Smooth muscle cell (in vitro differentiated cells): ENCODE data around the gene PLSCR1. TPM values are rescaled to one million over a fixed set of nuclear protein-coding genes. Genes with fewer than 3 reads are reported as not detected.
A peak's percentile ranks its signal among the peaks of the same experiment; 100 is the strongest.

Experiments used
- DNase-seq: peaks from one replicate; lab custom pipeline; 2025; ENCODE audit not compliant: unreplicated experiment; lab: John Stamatoyannopoulos, UW
- H2AFZ ChIP-seq: fragments of 200-600 bp; sonication (generic); 2 replicates; pipeline ENCODE4 v1.6.0; 2016; ENCODE audit warnings: antibody characterized with exemption, low read depth, mild to moderate bottlenecking
- H3F3A ChIP-seq: fragments of 200-600 bp; sonication (generic); 2 replicates; pipeline ENCODE4 v1.6.0; 2017; ENCODE audit warnings: antibody characterized with exemption, low read depth
- H3K27ac ChIP-seq: fragments of 200-600 bp; sonication (generic); 2 replicates; pipeline ENCODE4 v1.5.1; 2016; ENCODE audit warnings: low read depth, mild to moderate bottlenecking
- H3K27me3 ChIP-seq: fragments of 200-600 bp; sonication (generic); 2 replicates; pipeline ENCODE4 v1.6.1; 2016; ENCODE audit warnings: low read depth, mild to moderate bottlenecking
- H3K36me3 ChIP-seq: fragments of 200-600 bp; sonication (generic); 2 replicates; pipeline ENCODE4 v1.5.1; 2016; ENCODE audit warnings: low read depth
- H3K4me1 ChIP-seq: fragments of 200-600 bp; sonication (generic); 2 replicates; pipeline ENCODE4 v1.5.1; 2016; ENCODE audit warnings: low read depth
- H3K4me2 ChIP-seq: fragments of 200-600 bp; sonication (generic); 2 replicates; pipeline ENCODE4 v1.6.0; 2016; ENCODE audit warnings: mild to moderate bottlenecking
- H3K4me3 ChIP-seq: fragments of 200-600 bp; sonication (generic); 2 replicates; pipeline ENCODE4 v1.5.1; 2016; ENCODE audit warnings: mild to moderate bottlenecking
- H3K79me2 ChIP-seq: fragments of 200-600 bp; sonication (generic); 2 replicates; pipeline ENCODE4 v1.6.0; 2016; ENCODE audit warnings: low read depth, mild to moderate bottlenecking
- H3K9ac ChIP-seq: fragments of 200-600 bp; sonication (generic); 2 replicates; pipeline ENCODE4 v1.6.0; 2016; ENCODE audit warnings: low read depth
- H3K9me3 ChIP-seq: fragments of 200-600 bp; sonication (generic); replicated peaks from 2 replicates; pipeline ENCODE4 v1.5.1; 2016; ENCODE audit warnings: low read depth
- H4K20me1 ChIP-seq: fragments of 200-600 bp; sonication (generic); 2 replicates; pipeline ENCODE4 v1.6.0; 2016; ENCODE audit warnings: low read depth
- WGBS: methylation state at CpG from one replicate; pipeline ENCODE4 v1.1.7; 2016; ENCODE audit warnings: low lambda C conversion rate; 5-methylcytosine and 5-hydroxymethylcytosine counted together
- polyA plus RNA-seq: library from polyadenylated mRNA; unstranded; fragments of >200 nt; fragmentation: Nextera tagmentation; extraction: Ambion mirVana; gene quantifications from 2 replicates; pipeline ENCODE4 v1.2.1, GENCODE V29; 2016
- small RNA-seq: library from RNA; depleted of rRNA; stranded (forward); fragments of <200 nt; gene quantifications from one replicate; pipeline ENCODE3, GENCODE V24; 2014
- total RNA-seq: library from RNA; depleted of rRNA; stranded (reverse); fragments of >200 nt; gene quantifications from 2 replicates; pipeline ENCODE4 v1.2.3, GENCODE V29; 2014
- TF ChIP-seq, protein P1 (sequence below): fragments of 200-600 bp; sonication (generic); IDR thresholded peaks from 2 replicates; pipeline ENCODE4 v1.5.1; 2017; ENCODE audit warnings: borderline replicate concordance, mild to moderate bottlenecking, antibody characterized with exemption; ENCODE audit not compliant: insufficient read depth, poor library complexity, severe bottlenecking

Gene PLSCR1
- total and polyA plus RNA-seq, 2 experiments from 2014 or later = 21.6 to 36.7 TPM

DNA sequence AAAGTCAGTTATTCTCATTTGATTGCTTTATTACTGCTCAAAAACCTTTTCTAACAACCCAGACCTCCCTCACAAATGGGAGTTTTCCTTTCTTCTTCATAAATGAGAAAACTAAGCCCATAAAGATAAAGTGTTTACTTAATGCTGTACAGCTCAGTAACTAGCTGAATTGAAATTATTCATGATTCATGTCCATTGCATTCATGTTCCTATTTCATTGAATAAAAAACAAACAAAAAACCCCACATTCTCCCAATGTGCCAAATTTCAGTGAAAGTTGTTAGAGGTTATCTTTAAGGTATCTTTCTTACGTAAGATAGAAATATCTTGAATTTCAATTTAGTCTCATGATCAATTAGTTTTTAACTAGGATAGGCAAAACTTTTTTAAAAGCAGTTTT lies 77.8 kb downstream of the PLSCR1 start:
- H3K4me2 ChIP-seq = peak overlapping the region; percentile 10
- no peak overlapping the region for H3K27ac ChIP-seq
- H3K9ac ChIP-seq = no peak overlapping the region
- no peaks in the 10 kb centered on the region for H3K9me3 ChIP-seq
- H2AFZ ChIP-seq = no peak overlapping the region
- H4K20me1 ChIP-seq = no peaks in the 10 kb centered on the region
- H3K36me3 ChIP-seq = no peaks in the 10 kb centered on the region
- no peak for DNase-seq
- H3K79me2 ChIP-seq = no peaks in the 10 kb centered on the region
- 21% methylated on average over 1 of the region's 1 CpG for WGBS
- H3K27me3 ChIP-seq = no peaks in the 10 kb centered on the region
- H3K4me3 ChIP-seq = no peak overlapping the region
- TF ChIP-seq, protein P1, sequence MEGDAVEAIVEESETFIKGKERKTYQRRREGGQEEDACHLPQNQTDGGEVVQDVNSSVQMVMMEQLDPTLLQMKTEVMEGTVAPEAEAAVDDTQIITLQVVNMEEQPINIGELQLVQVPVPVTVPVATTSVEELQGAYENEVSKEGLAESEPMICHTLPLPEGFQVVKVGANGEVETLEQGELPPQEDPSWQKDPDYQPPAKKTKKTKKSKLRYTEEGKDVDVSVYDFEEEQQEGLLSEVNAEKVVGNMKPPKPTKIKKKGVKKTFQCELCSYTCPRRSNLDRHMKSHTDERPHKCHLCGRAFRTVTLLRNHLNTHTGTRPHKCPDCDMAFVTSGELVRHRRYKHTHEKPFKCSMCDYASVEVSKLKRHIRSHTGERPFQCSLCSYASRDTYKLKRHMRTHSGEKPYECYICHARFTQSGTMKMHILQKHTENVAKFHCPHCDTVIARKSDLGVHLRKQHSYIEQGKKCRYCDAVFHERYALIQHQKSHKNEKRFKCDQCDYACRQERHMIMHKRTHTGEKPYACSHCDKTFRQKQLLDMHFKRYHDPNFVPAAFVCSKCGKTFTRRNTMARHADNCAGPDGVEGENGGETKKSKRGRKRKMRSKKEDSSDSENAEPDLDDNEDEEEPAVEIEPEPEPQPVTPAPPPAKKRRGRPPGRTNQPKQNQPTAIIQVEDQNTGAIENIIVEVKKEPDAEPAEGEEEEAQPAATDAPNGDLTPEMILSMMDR = no peak
- no peaks in the 10 kb centered on the region for H3K4me1 ChIP-seq
- no peaks in the 10 kb centered on the region for H3F3A ChIP-seq

DNA sequence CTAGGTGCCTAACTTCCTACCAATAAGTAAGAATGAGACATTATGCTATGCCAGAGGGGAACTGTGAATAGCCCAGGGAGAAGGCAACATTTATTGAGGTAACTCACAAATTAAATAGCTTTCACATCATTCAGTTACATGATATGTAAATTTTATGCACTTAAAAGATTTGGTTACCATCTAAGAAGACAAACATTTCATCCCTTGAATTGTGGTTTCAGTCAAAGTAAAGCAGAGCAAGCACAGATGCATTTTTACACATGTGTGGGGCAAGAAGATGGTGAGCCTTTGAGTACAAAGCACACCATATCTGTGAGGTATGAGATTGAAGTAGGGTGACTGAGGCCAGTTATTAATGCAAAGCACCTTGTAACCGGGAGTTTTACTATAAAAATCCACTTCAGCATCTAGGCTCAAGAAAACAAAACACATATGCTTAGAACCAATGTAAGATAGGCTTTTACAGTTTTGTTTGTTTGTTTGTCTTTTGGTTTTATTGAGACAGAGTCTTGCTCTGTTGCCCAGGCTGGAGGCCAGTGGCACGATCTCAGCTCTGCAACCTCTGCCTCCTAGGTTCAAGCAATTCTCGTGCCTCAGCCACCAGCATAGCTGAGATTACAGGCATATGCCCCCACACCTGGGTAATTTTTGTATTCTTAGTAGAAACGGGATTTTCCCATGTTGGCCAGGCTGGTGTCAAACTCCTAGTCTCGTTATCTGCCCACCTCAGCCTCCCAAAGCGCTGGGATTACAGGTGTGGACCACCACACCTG lies 78.5 kb downstream of the PLSCR1 start:
- Histone ChIP-seq H3K36me3 (no peaks in the 10 kb centered on the region), H3K9me3 (no peaks in the 10 kb centered on the region), H3K27me3 (no peaks in the 10 kb centered on the region), H3K4me1 (no peaks in the 10 kb centered on the region), H3K27ac (no peak overlapping the region), H3K4me3 (no peak overlapping the region), H3K79me2 (no peaks in the 10 kb centered on the region), H3K9ac (no peak overlapping the region), H2AFZ (no peak overlapping the region), H3F3A (no peaks in the 10 kb centered on the region), H4K20me1 (no peaks in the 10 kb centered on the region), H3K4me2 (no peak overlapping the region)
- TF ChIP-seq, protein P1 = no peak
- no peak for DNase-seq
- 85% methylated on average over 6 of the region's 6 CpGs for WGBS

Small RNA genes lying within 50 kb of the gene (small RNA-seq; reads per million reads assigned to genes)
- gene RNU6-428P = 0.11 reads per million

Other genes with a start within 250 kb of the PLSCR1 start
- gene PLSCR2, start 75.0 kb downstream of the PLSCR1 start, total RNA-seq = 0.58 TPM in 1 of 2 replicates, not detected in the other
- gene PLSCR2, start 75.0 kb downstream of the PLSCR1 start, polyA plus RNA-seq = not detected in 2 replicates
- gene PLSCR5, start 60.7 kb upstream of the PLSCR1 start, total RNA-seq = 0.27 and 0.49 TPM in 2 replicates
- 0.51 TPM in 1 of 2 replicates, not detected in the other for gene PLSCR5, start 60.7 kb upstream of the PLSCR1 start, polyA plus RNA-seq